GM12878 (cell line): ENCODE measurements around the gene TMEM53. TPM values are rescaled to one million over a fixed set of nuclear protein-coding genes. Genes with fewer than 3 reads are reported as not detected.
A peak's percentile ranks its signal among the peaks of the same experiment; 100 is the strongest.

ENCODE experiments used
- ATAC-seq: fragments of 200-7000 bp; cut with Tn5 transposase; 3 replicates; pipeline ENCODE4 v1.9.1; 2020; ENCODE audit warnings: mild to moderate bottlenecking, moderate library complexity
- BruUV-seq: library from RNA; stranded (reverse); fragments of 400-500 nt; replicated peaks from 2 replicates; lab custom pipeline; 2021; lab: Mats Ljungman, UMichigan
- CTCF ChIA-PET: fragments of 300-600 bp; sonication (Branson Sonifier 250); formaldehyde crosslinking; extraction: SDS; loops from one replicate; lab custom pipeline; 2021; ENCODE audit warnings: inconsistent platforms; lab: Yijun Ruan, JAX
- POLR2A ChIA-PET: fragments of 350-600 bp; formaldehyde crosslinking; extraction: SDS; loops from one replicate; lab custom pipeline; 2021; ENCODE audit warnings: inconsistent platforms; lab: Charles Lee
- RAD21 ChIA-PET: fragments of 300-600 bp; sonication (Branson Sonifier 250); formaldehyde crosslinking; loops from one replicate; lab custom pipeline; 2023; ENCODE audit warnings: antibody characterized with exemption; ENCODE audit not compliant: unreplicated experiment; lab: Charles Lee
- SMC1A ChIA-PET: fragments of 300-600 bp; sonication (Branson Sonifier 250); formaldehyde crosslinking; loops from one replicate; lab custom pipeline; 2023; ENCODE audit not compliant: unreplicated experiment, uncharacterized antibody; lab: Charles Lee
- DNase-seq: peaks from one replicate; pipeline ENCODE4 v3.0.0-alpha.2; 2011; ENCODE audit warnings: low read depth, low spot score
- FAIRE-seq: peaks from 3 replicates; lab custom pipeline; 2011; peaks lifted over from hg19 to GRCh38; lab: Jason Lieb, UNC
- H2AFZ ChIP-seq: 2 replicates; pipeline ENCODE4 v1.6.0; 2011; ENCODE audit warnings: low read depth, low read length, control low read depth; ENCODE audit not compliant: control insufficient read depth
- H3K27ac ChIP-seq: 2 replicates; pipeline ENCODE4 v1.5.1; 2011; ENCODE audit warnings: control low read depth; ENCODE audit not compliant: control insufficient read depth, insufficient read depth
- H3K27me3 ChIP-seq, 2 experiments: replicated peaks in 1 of 2; 2 replicates each; pipeline versions ENCODE4 v1.6.0 to v1.6.1; 2011; ENCODE audit warnings: low read length in 1 of 2; ENCODE audit not compliant: control insufficient read depth in 2 of 2, insufficient read depth in 2 of 2
- H3K36me3 ChIP-seq, 2 experiments: 2 replicates each; pipeline ENCODE4 v1.5.1; 2011; ENCODE audit warnings: low read length in 1 of 2; ENCODE audit not compliant: control insufficient read depth in 2 of 2, insufficient read depth in 2 of 2
- H3K4me1 ChIP-seq: 2 replicates; pipeline ENCODE4 v1.6.1; 2011; ENCODE audit warnings: mild to moderate bottlenecking, low read length, moderate library complexity, mixed read lengths; ENCODE audit not compliant: control insufficient read depth, insufficient read depth
- H3K4me2 ChIP-seq: 2 replicates; pipeline ENCODE4 v1.6.0; 2011; ENCODE audit warnings: control low read depth; ENCODE audit not compliant: control insufficient read depth, insufficient read depth
- H3K4me3 ChIP-seq: fragments of 200-600 bp; sonication (generic); 2 replicates; pipeline ENCODE4 v1.5.1; 2016
- H3K79me2 ChIP-seq: 2 replicates; pipeline ENCODE4 v1.6.0; 2011; ENCODE audit warnings: low read length; ENCODE audit not compliant: control insufficient read depth, insufficient read depth
- H3K9ac ChIP-seq: 2 replicates; pipeline ENCODE4 v1.8.0; 2011; ENCODE audit warnings: low read length, control low read depth, mixed read lengths; ENCODE audit not compliant: control insufficient read depth, insufficient read depth
- H3K9me3 ChIP-seq: replicated peaks from 3 replicates; pipeline ENCODE4 v1.5.1; 2011; ENCODE audit warnings: mild to moderate bottlenecking, low read length; ENCODE audit not compliant: control insufficient read depth, insufficient read depth
- H4K20me1 ChIP-seq: 2 replicates; pipeline ENCODE4 v1.6.0; 2011; ENCODE audit not compliant: control insufficient read depth, insufficient read depth
- CTCF ChIP-seq, 3 experiments: IDR thresholded peaks in 2 of 3; conservative IDR thresholded peaks in 1 of 3; 2 replicates each; pipeline ENCODE4 v1.5.1; 2011; ENCODE audit warnings: low read depth in 3 of 3, low read length in 3 of 3, mild to moderate bottlenecking in 3 of 3, control low read depth in 2 of 3, moderate library complexity in 2 of 3, inconsistent platforms in 1 of 3, mixed read lengths in 1 of 3; ENCODE audit not compliant: control insufficient read depth in 2 of 3, insufficient read depth in 1 of 3; ENCODE audit errors: extremely low read depth in 1 of 3
- RAD21 ChIP-seq: IDR thresholded peaks from 2 replicates; pipeline ENCODE4 v1.6.1; 2011; ENCODE audit warnings: mild to moderate bottlenecking, low read depth, low read length, moderate library complexity; ENCODE audit not compliant: insufficient read depth
- SMC3 ChIP-seq: IDR thresholded peaks from 2 replicates; pipeline ENCODE4 v1.6.1; 2011; ENCODE audit warnings: low read length, improper control_type of control experiment, borderline replicate concordance
- ZNF24 ChIP-seq: fragments of 450-650 bp; IDR thresholded peaks from 2 replicates; pipeline ENCODE4 v1.6.1; 2017; ENCODE audit warnings: antibody characterized with exemption, mild to moderate bottlenecking
- WGBS: methylation state at CpG from one replicate; pipeline ENCODE4 v1.1.6; 2016; ENCODE audit warnings: low lambda C conversion rate; ENCODE audit not compliant: insufficient replicate concordance, insufficient coverage; ENCODE audit errors: missing lambda C conversion rate; 5-methylcytosine and 5-hydroxymethylcytosine counted together
- in situ Hi-C: fragments of 300-500 bp; cut with MboI; formaldehyde crosslinking; loops from 9 replicates; pipeline ENCODE4 v1.14.3; 2018; ENCODE audit warnings: mixed read lengths
- intact Hi-C: fragments of 100-400 bp; cut with micrococcal nuclease; formaldehyde crosslinking; loops from one replicate; pipeline ENCODE4 v1.14.2; 2022; ENCODE audit not compliant: unreplicated experiment
- polyA plus RNA-seq, 11 experiments: library from polyadenylated mRNA; depleted of rRNA in 4 of 11; unstranded in 6 of 11; stranded (reverse) in 5 of 11; fragments of >200 nt; fragmentation: Nextera tagmentation in 4 of 11; fragmentation: Illumina TruSeq in 1 of 11; extraction: Ambion mirVana in 4 of 11; extraction: Trizol in 1 of 11; gene quantifications; 1 replicate in 1 of 11; 2 replicates in 10 of 11; pipeline versions ENCODE4 v1.2.1 to v1.2.3, GENCODE V29; 2011 to 2016; ENCODE audit warnings: inconsistent platforms in 2 of 11, missing spikeins in 2 of 11, low read depth in 1 of 11
- total RNA-seq, 4 experiments: library from RNA; depleted of rRNA in 3 of 4; stranded (reverse); fragments of >200 nt in 3 of 4; fragmentation: Illumina TruSeq in 1 of 4; extraction: Trizol in 1 of 4; gene quantifications; 2 replicates each; pipeline versions ENCODE4 v1.2.1 to v1.2.3, GENCODE V29; 2013 to 2021

TMEM53 gene
- total and polyA plus RNA-seq, 10 of the 15 experiments (the other 5 are each of a cell fraction or from before 2014, with no cell fraction given) = 3.1 to 23.9 (median 11.1) TPM

- ATAC-seq = peak; percentile 87
- WGBS = 29% methylated on average over 10 of the region's 10 CpGs
- no peak for FAIRE-seq
- Histone ChIP-seq H2AFZ (no peak overlapping the region), H3K9ac (no peak overlapping the region), H3K79me2 (no peaks in the 10 kb centered on the region), H3K36me3 (no peaks in the 10 kb centered on the region; a peak in 1 of 4 replicates), H3K4me1 (no peaks in the 10 kb centered on the region), H3K4me3 (no peak overlapping the region), H3K4me2 (no peak overlapping the region), H4K20me1 (no peaks in the 10 kb centered on the region), H3K27ac (no peak overlapping the region), H3K27me3 (peaks cover 0 to 1% of the 10 kb centered on the region in 2 experiments; a peak in 2 of 4 replicates), H3K9me3 (no peaks in the 10 kb centered on the region)
- in situ Hi-C loops (no loop called here), intact Hi-C loops (loop anchor here (1.0 kb wide), 1 partner anchor 44 kb away; no protein-coding TSS in a partner anchor)
- TF ChIP-seq CTCF (IDR thresholded peaks at IDR 0.05 in 2 of 3, conservative IDR thresholded peaks at IDR 0.05 in 1 of 3; ENCODE audit: control insufficient read depth in 2 of 3, extremely low read depth in 1 of 3, insufficient read depth in 1 of 3, low read depth in 3 of 3, low read length in 3 of 3) (peak; percentile 50 to 59 (median 56)), RAD21 (peak; percentile 61), SMC3 (peak; percentile 53), ZNF24 (no peak)
- ChIA-PET POLR2A (no interaction called here), SMC1A (interaction anchor here (1.7 to 5.3 kb wide), 3 partner anchors 15 to 43 kb away, joined by 4 to 32 read pairs (median 6); no protein-coding TSS in a partner anchor), RAD21 (interaction anchor here (1.1 kb wide), 2 partner anchors 44 to 87 kb away, joined by 4 to 5 read pairs; no protein-coding TSS in a partner anchor), CTCF (interaction anchor here (1.0 to 3.0 kb wide), 8 partner anchors 11 to 113 kb away, joined by 3 to 55 read pairs (median 4); no protein-coding TSS in a partner anchor)
- DNase-seq = no peak
- BruUV-seq = no TSS peak
These were observed 64.9 kb downstream of the TMEM53 start for GRCh38 chr1:44609412-44609767.
